SK-N-SH (cell line): ENCODE data around the gene CDC26.

Experiments used
- ELF1 ChIP-seq: IDR thresholded peaks from 2 replicates; pipeline ENCODE4 v1.4.0; 2012
- EP300 ChIP-seq, 2 experiments: IDR thresholded peaks; 2 replicates each; pipeline versions ENCODE4 v1.4.0 to v1.6.1; 2012; ENCODE audit warnings: borderline replicate concordance in 1 of 2, low read depth in 1 of 2, low read length in 1 of 2
- GABPA ChIP-seq: IDR thresholded peaks from 2 replicates; pipeline ENCODE4 v1.4.0; 2012; ENCODE audit warnings: low read depth, mild to moderate bottlenecking
- MXI1 ChIP-seq: IDR thresholded peaks from 2 replicates; pipeline ENCODE4 v1.6.1; 2012; ENCODE audit warnings: mild to moderate bottlenecking, low read depth, low read length, improper control_type of control experiment
- NRF1 ChIP-seq: IDR thresholded peaks from 2 replicates; pipeline ENCODE4 v1.6.1; 2012; ENCODE audit warnings: low read depth, mild to moderate bottlenecking, low read length
- POLR2AphosphoS5 ChIP-seq: IDR thresholded peaks from 2 replicates; pipeline ENCODE4 v1.6.1; 2012; ENCODE audit warnings: low read depth, low read length
- SMC3 ChIP-seq: IDR thresholded peaks from 2 replicates; pipeline ENCODE4 v1.6.1; 2012; ENCODE audit warnings: low read depth, low read length, improper control_type of control experiment
- TF ChIP-seq, protein P1 (sequence below): fragments of 200-600 bp; sonication (generic); IDR thresholded peaks from 2 replicates; pipeline ENCODE4 v1.6.1; 2017; ENCODE audit warnings: antibody characterized with exemption, mild to moderate bottlenecking, moderate library complexity
- TF ChIP-seq, protein P2 (sequence below): fragments of 150-350 bp; IDR thresholded peaks from 2 replicates; pipeline ENCODE4 v1.6.1; 2017; ENCODE audit warnings: antibody characterized with exemption, low read length, low read depth, borderline replicate concordance

DNA sequence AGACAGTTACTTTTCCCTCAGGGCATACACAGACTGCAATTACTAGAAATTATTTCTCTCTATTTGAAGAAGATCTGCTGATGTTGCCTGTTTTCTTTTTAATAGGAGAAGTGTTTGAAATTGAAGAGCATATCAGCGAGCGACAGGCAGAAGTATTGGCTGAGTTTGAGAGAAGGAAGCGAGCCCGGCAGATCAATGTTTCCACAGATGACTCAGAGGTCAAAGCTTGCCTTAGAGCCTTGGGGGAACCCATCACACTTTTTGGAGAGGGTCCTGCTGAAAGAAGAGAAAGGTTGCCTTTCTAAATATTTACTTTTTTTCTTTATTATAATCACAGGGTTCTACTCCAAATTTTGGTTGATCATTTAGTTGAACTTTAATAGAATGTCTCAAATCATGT lies 3.5 kb upstream of the CDC26 start:
- no peak for TF ChIP-seq EP300 (IDR thresholded peaks at IDR 0.05; ENCODE audit: borderline replicate concordance in 1 of 2, low read depth in 1 of 2, low read length in 1 of 2)
- TF ChIP-seq, protein P1, sequence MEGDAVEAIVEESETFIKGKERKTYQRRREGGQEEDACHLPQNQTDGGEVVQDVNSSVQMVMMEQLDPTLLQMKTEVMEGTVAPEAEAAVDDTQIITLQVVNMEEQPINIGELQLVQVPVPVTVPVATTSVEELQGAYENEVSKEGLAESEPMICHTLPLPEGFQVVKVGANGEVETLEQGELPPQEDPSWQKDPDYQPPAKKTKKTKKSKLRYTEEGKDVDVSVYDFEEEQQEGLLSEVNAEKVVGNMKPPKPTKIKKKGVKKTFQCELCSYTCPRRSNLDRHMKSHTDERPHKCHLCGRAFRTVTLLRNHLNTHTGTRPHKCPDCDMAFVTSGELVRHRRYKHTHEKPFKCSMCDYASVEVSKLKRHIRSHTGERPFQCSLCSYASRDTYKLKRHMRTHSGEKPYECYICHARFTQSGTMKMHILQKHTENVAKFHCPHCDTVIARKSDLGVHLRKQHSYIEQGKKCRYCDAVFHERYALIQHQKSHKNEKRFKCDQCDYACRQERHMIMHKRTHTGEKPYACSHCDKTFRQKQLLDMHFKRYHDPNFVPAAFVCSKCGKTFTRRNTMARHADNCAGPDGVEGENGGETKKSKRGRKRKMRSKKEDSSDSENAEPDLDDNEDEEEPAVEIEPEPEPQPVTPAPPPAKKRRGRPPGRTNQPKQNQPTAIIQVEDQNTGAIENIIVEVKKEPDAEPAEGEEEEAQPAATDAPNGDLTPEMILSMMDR, result no peak
- TF ChIP-seq NRF1, result no peak
- no peak for TF ChIP-seq ELF1
- TF ChIP-seq MXI1, result no peak
- no peak for TF ChIP-seq GABPA
- TF ChIP-seq POLR2AphosphoS5, result no peak
- TF ChIP-seq SMC3, result no peak
- TF ChIP-seq, protein P2, sequence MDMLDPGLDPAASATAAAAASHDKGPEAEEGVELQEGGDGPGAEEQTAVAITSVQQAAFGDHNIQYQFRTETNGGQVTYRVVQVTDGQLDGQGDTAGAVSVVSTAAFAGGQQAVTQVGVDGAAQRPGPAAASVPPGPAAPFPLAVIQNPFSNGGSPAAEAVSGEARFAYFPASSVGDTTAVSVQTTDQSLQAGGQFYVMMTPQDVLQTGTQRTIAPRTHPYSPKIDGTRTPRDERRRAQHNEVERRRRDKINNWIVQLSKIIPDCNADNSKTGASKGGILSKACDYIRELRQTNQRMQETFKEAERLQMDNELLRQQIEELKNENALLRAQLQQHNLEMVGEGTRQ, result no peak
